Fibroblast of peridontal ligament (primary cell): ENCODE data around the gene WDR1.
A peak's percentile ranks its signal among the peaks of the same experiment; 100 is the strongest.

ENCODE experiments used
- DNase-seq: peaks from one replicate; pipeline ENCODE4 v3.0.0-alpha.2; 2010; ENCODE audit errors: extremely low read depth

The WDR1 gene

DNA sequence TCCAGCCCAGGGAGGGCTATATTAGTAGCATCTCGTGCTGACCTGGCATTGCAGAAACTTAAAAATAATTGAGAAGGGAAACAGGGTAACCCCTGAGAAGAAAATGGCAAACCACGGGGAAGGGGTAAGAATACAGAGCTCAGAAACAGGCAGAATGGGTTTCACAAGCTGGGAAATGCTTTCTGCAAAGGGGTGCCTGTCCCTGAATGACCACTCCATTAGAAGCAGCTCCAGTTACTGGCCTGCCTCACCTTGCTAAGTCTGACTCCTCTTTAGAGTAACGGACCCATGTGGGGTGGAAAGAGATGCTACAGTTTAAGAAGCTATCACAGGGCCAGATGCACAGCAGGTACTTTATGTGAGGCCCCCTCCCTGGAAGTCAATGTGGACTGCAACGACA is 2.5 kb downstream of the WDR1 start:
- DNase-seq: no peak

- no peak for DNase-seq
Measured at GRCh38 chr4:10113362-10114047, 3.1 kb downstream of the WDR1 start.

DNA sequence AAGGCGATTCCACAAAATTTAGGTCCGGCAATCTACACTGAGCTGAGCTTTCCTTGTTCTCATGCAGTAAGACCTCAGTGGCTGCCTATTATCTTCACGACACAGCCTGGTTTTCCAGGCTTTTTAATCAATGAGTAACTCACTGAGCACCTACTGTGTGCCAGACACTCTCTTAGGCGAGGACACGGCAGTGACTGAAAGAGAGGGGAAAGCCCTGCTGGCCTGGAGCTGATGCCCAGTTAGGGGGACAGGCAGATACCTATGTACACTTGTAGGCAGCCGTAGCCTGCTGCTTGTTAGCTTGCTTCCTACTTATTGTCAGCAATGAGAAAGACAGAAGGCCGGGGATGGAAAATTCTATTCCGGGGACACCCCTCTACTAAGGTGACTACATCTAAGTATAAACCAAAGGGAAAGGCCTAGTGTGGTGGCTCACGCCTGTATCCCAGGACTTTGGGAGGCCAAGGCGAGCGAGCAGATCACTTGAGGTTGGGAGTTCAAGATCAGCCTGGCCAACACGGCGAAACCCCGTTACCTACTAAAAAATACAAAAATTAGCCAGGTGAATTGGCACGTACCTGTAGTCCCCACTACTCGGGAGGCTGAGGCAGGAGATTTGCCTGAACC is 3.8 kb downstream of the WDR1 start:
- DNase-seq: no peak

- no peak for DNase-seq
Measured at GRCh38 chr4:10111067-10111801, 5.4 kb downstream of the WDR1 start.

DNA sequence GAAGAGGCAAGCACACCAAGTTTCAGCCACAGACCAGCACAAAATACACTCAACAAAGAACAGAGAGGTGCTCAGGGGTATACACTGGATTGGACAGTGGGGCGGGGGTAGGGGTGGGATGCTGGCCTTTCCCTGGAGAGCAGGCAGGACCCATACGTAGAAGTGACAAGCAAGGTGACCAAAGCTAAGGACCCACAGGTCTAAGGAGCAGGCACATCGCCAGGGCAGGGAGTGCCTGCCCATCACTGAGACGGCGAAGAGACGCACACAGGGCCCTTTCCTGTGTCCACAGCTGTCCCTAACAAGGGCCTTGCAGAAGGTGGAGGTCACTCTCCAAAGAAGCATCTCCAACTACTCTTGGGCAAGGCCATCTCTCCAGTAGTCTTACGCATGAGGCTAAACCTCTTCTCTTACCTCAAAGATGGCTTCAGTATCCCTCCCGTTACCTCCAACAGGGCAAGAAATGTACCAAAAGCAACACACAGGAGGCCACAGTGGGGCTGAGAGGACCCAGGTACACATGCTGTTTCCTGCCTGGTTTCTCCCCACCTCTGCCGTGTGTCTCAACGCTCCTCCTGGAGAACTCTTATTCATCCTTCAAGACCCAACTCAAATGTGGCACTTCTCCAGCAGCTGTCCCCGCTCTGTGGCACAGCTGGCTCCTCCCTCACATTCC is 6.5 kb downstream of the WDR1 start:
- DNase-seq: no peak

GRCh38 chr4:10108818-10109783 is 7.5 kb downstream of the WDR1 start:
- no peak for DNase-seq

DNA sequence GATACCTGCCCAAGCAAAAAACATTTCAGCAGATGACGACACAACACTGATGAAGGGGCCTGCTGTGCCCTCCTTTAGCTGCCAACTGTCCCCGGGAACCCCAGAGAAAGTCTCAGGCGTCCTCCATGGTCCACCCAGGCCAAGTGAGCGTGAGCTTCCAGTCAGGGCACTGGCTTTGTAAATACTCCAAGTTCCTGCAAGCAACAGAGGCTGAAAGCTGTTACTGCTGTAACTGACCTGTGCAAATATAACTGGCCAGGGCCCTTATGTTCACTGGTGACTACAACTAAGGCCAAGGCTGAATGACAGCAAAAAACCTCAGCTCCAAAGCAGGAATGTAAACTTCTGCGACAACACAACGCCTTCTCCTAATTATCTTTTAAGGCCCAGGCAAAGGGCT is 8.2 kb downstream of the WDR1 start:
- DNase-seq: no peak

- DNase-seq: no peak
Measured at GRCh38 chr4:10107111-10108091, 9.2 kb downstream of the WDR1 start.

- DNase-seq: peak; percentile 98
Measured at GRCh38 chr4:10106421-10107039, 10.1 kb downstream of the WDR1 start.

- no peak for DNase-seq
Measured at GRCh38 chr4:10105920-10106319, 10.7 kb downstream of the WDR1 start.

DNA sequence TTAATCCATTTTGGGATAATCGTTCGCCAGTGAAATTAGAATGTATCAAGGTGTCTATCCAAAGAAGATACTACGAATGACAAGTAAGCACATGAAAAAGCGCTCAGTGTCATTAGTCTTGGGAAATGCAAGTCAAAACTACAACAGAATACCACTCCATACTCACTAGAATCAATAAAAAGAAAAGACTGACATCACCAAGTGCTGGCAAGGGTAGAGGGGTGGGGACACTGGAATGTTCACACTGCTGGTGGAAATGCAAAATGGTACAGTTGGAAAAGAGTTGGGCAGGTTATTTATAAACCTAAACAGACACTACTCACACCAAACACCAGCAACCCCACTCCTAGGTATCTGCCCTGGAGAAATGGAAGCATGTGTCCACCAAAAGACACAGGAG is 11.2 kb downstream of the WDR1 start:
- DNase-seq: no peak

DNA sequence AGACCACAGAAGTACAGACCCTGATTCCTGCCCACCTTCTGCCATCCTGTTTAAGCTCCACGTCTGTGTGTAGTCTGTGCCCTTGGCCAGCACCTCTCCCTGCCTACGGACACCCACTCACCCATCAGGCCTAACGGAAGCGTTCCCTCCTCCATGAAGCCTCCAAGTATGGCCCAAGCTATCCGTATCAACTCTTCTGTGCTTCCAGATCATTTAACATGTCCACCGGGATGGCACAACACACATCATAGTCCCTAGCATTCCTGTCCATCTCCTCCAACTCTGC is 11.7 kb downstream of the WDR1 start:
- DNase-seq: no peak

DNA sequence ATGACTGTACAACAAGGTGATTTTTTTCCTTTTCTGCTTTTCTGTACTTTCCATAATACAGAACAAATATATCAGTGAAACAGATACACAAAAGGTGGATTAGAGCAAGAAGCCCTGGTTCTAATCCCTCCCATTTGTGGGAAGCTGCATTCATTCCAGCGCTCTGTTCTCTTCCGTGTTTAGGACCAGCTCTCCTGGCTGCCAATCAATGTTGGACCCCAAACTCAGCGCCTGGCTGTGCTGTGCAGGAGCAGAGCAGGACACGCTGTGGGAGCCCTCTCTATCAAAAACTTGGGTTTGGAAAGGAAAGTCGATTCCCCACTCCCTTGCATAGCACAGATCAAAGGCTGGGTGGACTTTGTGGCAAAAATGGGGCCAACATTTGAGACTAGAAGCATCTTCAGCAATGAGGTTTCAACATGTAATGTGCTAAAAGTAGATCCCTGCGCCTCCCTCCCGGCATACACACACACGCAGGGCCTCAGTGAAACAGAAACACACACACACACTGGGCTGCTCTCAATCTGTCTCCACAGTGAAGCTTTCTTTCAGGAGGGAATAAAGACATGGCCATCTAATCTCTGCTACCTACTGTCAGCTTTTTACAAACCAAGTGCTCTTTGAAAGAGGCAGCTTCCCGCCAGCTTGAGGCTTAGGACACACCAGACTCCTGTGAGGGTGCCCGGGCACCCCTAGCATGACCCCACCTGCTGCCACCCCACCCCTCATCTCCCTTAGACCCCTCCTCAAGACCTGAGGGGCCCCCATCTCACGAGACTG is 12.2 kb downstream of the WDR1 start:
- peak; percentile 65 for DNase-seq

- DNase-seq: no peak
Measured at GRCh38 chr4:10102474-10103332, 13.9 kb downstream of the WDR1 start.

DNA sequence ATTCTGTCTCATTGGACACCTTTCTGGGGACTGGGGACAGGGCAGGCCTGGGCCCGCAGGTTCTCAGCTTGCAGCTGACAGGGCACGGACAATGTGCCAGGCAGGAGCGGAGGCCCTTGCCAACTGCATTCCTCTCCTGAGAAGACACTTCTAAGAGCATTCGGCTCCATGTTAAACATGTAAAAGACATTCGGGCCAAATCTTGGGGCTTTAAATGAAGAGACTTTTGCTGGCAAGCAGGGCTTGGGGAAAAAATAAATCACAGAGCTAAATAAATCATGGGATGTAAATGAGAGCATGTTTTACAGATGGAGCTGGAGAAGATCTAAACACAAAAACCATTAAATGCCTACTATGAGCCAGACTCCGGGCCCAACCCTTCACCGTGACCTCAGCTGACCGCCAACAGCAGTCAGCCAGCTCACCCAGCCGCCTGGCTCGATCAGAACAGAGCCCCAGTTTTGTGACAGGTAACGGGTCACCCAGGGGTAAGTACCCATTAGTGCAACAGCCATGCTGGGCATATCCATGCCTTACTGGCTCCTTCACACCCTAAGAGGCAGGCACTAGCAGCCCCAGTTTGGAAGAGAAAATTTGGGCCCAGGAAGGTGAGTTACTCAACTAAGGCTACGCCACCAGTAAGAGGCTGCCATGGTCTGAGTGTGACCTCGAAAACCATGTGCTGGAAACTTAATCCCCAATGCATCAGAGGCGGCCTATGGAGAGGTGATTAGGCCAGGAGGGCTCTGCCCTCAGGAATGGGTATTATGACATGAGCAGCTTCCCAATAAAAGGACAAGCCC is 14.7 kb downstream of the WDR1 start:
- DNase-seq: peak; percentile 39

- DNase-seq: no peak
Measured at GRCh38 chr4:10100734-10101216, 15.8 kb downstream of the WDR1 start.
